ENCODE data around the gene OXSR1.

- TF ChIP-seq CTCF (IDR thresholded peaks at IDR 0.05; ENCODE audit: low read depth, low read length) (no peak), POLR2A (IDR thresholded peaks at IDR 0.05; ENCODE audit: extremely low read depth, insufficient read length) (no peak), MYC (IDR thresholded peaks at IDR 0.05; ENCODE audit: low read depth, low read length) (0 out of 2 replicates have a peak, but pooled peaks have one; percentile 14), MAX (IDR thresholded peaks at IDR 0.05; ENCODE audit: low read depth, low read length) (peak; percentile 81)
Observed at GRCh38 chr3:38148311-38148882, 16.9 kb upstream of the OXSR1 start.
